Psoas muscle (tissue), 8 donors: ENCODE measurements around the gene MUC2. TPM values are rescaled to one million over a fixed set of nuclear protein-coding genes. Genes with fewer than 3 reads are reported as not detected.
A peak's percentile ranks its signal among the peaks of the same experiment; 100 is the strongest.

Experiments used
- ATAC-seq, 4 donors: fragments of 200-7000 bp; cut with Tn5 transposase; one replicate each; pipeline ENCODE4 v1.9.1; 2020; ENCODE audit warnings: moderate library complexity in 3 of 4, mild to moderate bottlenecking in 2 of 4
- DNase-seq, 2 donors: peaks; one replicate each; pipeline ENCODE4 v3.0.0-alpha.2; 2020
- H3K27ac ChIP-seq: fragments of 200-600 bp; one replicate; pipeline ENCODE4 v1.8.0; 2022
- H3K27me3 ChIP-seq, 3 donors: fragments of 200-600 bp in 1 of 3; one replicate each; pipeline versions ENCODE4 v1.6.1 to v1.8.0; 2013 to 2022; ENCODE audit warnings: low read length in 2 of 3, mild to moderate bottlenecking in 2 of 3, moderate library complexity in 1 of 3; ENCODE audit not compliant: insufficient read depth in 3 of 3
- H3K36me3 ChIP-seq, 2 donors: fragments of 200-600 bp in 1 of 2; one replicate each; pipeline versions ENCODE4 v1.6.1 to v1.8.0; 2013 to 2022; ENCODE audit warnings: low read depth in 1 of 2, mild to moderate bottlenecking in 1 of 2, moderate library complexity in 1 of 2; ENCODE audit not compliant: insufficient read depth in 1 of 2
- H3K4me1 ChIP-seq: fragments of 200-600 bp; one replicate; pipeline ENCODE4 v1.8.0; 2022
- H3K4me3 ChIP-seq: fragments of 200-600 bp; one replicate; pipeline ENCODE4 v1.8.0; 2022; ENCODE audit warnings: mild to moderate bottlenecking
- H3K9me3 ChIP-seq: fragments of 200-600 bp; one replicate; pipeline ENCODE4 v1.8.0; 2022
- WGBS, 3 donors: extraction: QIAGEN DNeasy Blood & Tissue Kit; methylation state at CpG; one replicate each; pipeline versions ENCODE4 v1.1.6 to v1.1.7; 2013; 5-methylcytosine and 5-hydroxymethylcytosine counted together
- intact Hi-C, 2 donors: fragments of 100-400 bp; cut with DNase I; formaldehyde crosslinking; loops; one replicate each; pipeline versions ENCODE4 v1.11.0 to v1.14.2; 2022
- polyA plus RNA-seq, 3 donors: library from polyadenylated mRNA; stranded (reverse); fragments of 200-250 nt; gene quantifications; one replicate each; pipeline ENCODE4 v1.2.3, GENCODE V29; 2013
- total RNA-seq, 4 donors: library from RNA; stranded (reverse); fragmentation: NEBNext Ultra II Directional in 2 of 4; extraction: Animal tissue kit (Norgen Biotek cat#: 25700) in 2 of 4; gene quantifications; one replicate each; pipeline versions ENCODE4 v1.2.1 to v1.2.4, GENCODE V29; 2021 to 2023
- TF ChIP-seq, protein P1 (sequence below): fragments of 200-600 bp; IDR thresholded peaks from one replicate; pipeline ENCODE4 v1.8.0; 2022; ENCODE audit warnings: antibody characterized with exemption
- donor health status: healthy with polysubstance abuse.
- donor health status: DM: no; HTN: no; CAD: no; lungs with moderate emphysema.
- donor health status: Bipolar disorder and iron deficiency.
- donor health status: healthy.
- donor health status: DM: yes; HTN: yes; CAD: no.
- donor health status: DM: no; HTN: no; CAD: no.
- donor health status: DM: no; HTN: no; CAD: no.
- donor health status: DM: yes; HTN: yes; CAD: no.

MUC2 gene
- total and polyA plus RNA-seq, 7 donors = under 0.01 to 0.44 (median 0.02) TPM; not detected in 2

DNA sequence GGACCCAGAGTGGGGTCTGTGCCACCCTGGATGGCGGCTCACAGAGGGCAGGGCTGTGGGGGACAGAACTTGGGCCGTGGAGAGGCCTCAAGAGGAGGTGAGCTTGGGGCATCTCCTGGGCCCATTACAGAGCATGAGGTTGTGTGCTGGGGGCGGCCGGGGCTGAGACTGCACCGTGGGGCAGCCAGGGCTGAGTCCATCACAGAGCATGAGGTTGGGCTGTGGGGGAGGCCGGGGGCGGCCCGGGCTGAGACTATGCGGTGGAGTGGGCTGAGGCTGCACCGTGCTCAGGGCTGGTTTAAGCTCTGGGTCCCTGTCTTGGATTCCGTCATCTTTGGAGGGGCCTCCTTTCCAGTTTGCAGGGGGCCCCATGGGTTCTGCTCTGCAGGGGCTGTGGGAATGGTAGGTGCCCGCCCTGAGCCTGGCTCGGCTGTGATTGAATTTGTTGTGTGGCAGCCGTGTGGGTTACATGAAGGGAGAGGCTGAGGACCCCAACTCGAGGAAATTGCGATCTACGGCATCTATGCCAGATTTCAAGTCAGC is 45.0 kb downstream of the MUC2 start:
- H3K36me3 ChIP-seq = no peaks in the 10 kb centered on the region
- no peaks in the 10 kb centered on the region for H3K9me3 ChIP-seq
- 75 to 80% (median 79%) methylated on average over 17 of the region's 17 CpGs for WGBS, 3 donors
- intact Hi-C loops = no loop called here
- no peak overlapping the region for H3K27ac ChIP-seq
- DNase-seq (no peak), ATAC-seq (no peak)
- no peak overlapping the region for H3K4me3 ChIP-seq
- TF ChIP-seq, protein P1, sequence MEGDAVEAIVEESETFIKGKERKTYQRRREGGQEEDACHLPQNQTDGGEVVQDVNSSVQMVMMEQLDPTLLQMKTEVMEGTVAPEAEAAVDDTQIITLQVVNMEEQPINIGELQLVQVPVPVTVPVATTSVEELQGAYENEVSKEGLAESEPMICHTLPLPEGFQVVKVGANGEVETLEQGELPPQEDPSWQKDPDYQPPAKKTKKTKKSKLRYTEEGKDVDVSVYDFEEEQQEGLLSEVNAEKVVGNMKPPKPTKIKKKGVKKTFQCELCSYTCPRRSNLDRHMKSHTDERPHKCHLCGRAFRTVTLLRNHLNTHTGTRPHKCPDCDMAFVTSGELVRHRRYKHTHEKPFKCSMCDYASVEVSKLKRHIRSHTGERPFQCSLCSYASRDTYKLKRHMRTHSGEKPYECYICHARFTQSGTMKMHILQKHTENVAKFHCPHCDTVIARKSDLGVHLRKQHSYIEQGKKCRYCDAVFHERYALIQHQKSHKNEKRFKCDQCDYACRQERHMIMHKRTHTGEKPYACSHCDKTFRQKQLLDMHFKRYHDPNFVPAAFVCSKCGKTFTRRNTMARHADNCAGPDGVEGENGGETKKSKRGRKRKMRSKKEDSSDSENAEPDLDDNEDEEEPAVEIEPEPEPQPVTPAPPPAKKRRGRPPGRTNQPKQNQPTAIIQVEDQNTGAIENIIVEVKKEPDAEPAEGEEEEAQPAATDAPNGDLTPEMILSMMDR = no peak
- peaks cover 0 to 37% (median 4%) of the 10 kb centered on the region in 3 donors for H3K27me3 ChIP-seq
- no peaks in the 10 kb centered on the region for H3K4me1 ChIP-seq

DNA sequence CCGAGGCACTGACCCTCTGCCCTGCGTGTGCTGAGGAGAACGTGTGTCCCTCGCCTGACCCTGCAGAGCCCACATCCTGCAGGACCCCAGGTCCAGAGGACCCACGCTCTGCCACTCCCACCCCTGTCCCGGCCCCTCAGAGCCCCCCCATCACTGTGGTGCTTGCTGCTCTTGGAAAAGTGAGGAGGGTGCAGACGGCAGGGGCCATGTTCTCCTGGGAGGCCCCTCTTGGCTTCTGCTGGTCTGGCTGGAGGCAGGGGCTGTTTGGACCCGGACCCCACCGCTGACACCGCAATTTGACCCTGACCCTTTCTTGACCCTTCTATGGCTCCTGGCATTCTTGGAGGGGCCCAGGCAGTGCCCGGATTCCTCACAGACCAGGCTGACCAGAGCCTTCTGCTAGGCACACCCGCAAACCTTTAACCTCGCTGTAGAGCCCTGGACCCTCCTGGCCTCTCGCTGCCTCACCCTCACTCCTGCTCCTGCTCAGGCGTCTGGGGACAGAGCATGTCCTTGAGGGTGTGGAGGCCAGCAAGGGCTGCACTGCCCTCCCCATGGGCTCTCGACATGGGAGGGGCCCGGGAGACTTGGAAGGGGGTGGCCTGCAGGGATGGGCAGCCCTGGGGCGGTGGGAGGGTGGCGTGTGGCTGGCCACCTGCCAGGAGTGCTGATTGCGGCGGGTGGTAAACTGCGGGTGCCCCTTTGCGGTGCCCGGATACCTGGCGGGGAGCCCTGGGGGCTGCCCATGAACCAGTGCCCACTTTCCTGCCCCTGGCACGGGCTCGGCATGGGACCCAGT is 46.1 kb downstream of the MUC2 start:
- TF ChIP-seq, protein P1 = no peak
- Histone ChIP-seq H3K4me3 (no peak overlapping the region), H3K27me3 (peaks cover 0 to 36% (median 4%) of the 10 kb centered on the region in 3 donors), H3K36me3 (no peaks in the 10 kb centered on the region), H3K9me3 (no peaks in the 10 kb centered on the region), H3K4me1 (no peaks in the 10 kb centered on the region), H3K27ac (no peak overlapping the region)
- DNase-seq (peak; percentile 8 to 30), ATAC-seq (no peak)
- intact Hi-C loops = no loop called here
- 62 to 70% (median 68%) methylated on average over 19 to 27 of the region's 27 CpGs for whole genome bisulfite sequencing, 3 donors

DNA sequence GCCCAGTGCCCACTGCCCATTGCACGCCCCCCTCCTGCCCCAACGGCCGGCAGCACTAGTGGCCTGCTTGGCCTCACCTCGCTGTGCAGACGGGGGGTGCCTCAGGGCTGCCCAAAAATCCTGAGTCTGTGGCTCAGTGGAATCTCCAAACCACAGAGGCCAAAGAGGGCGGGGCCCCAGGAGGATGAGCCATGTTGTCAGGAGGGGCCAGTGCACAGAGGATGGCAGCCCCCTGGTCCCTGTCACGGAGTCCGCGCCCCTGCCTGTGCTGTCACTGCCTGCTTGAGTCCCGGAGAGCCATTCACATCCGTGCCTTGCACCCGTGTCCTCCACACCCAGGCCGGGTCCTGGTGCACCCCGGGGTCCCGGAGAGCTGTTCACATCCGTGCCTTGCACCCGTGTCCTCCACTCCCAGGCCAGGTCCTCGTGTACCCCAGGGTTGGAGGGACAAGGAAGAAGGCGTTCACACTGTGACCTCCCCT is 46.7 kb downstream of the MUC2 start:
- TF ChIP-seq, protein P1 = no peak
- no peak for DNase-seq
- 86 to 89% (median 88%) methylated on average over 15 to 19 of the region's 19 CpGs for WGBS, 3 donors
- no peak for ATAC-seq
- Histone ChIP-seq H3K4me3 (no peak overlapping the region), H3K36me3 (no peaks in the 10 kb centered on the region), H3K27ac (no peak overlapping the region), H3K9me3 (no peaks in the 10 kb centered on the region), H3K4me1 (no peaks in the 10 kb centered on the region), H3K27me3 (peaks cover 0 to 35% (median 4%) of the 10 kb centered on the region in 3 donors)
- intact Hi-C loops = no loop called here

DNA sequence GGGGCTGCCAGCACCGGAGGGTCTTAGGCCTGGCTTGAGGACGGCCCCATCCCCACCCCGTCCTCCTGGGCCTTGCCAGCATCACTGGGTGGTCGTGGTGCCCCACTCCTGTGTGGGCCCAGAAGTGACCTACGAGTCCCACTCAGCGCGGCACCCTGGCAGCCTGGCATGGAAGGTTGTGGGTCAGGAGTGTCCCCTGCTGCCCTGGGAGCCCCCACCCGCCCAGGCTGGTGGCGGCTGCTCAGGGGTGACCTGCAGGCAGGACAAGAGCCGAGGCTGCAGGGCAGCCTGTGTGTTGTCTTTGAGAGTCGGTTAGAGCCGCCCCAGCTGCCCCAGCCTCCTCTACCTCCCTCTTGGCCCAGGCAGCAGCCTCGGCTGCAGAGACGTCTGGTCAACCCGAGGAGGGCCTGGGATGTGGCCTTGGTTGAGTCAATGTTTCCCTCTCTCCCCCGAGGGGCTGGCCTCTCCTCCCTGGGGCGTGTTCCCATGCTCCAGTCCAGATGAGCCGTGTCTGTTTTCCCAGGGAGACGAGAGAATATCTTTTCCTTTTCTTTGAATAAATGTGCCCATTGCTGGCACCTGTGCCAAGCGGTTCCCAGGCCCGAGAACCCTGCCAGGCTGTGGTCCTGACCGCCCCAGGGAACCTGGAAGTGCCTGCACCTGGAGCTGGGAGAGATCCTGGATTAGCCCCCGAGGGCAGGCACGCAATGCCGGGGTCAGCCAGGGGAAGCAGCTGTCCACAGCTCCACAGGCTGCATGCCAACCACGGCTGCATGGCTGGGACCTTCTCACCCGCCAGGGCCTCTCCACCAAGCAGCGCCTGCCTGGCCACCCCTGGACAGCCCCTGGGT is 47.4 kb downstream of the MUC2 start:
- TF ChIP-seq, protein P1 = no peak
- no peak overlapping the region for H3K4me3 ChIP-seq
- intact Hi-C loops = no loop called here

More for the DNA sequence above, 47.4 kb downstream of the MUC2 start:
- no peaks in the 10 kb centered on the region for H3K9me3 ChIP-seq
- peak in 1 of 4 donors; percentile 29 for ATAC-seq
- WGBS, 3 donors = 51 to 53% (median 51%) methylated on average over 28 of the region's 28 CpGs
- no peak overlapping the region for H3K27ac ChIP-seq
- no peaks in the 10 kb centered on the region for H3K4me1 ChIP-seq
- peaks cover 0 to 40% (median 4%) of the 10 kb centered on the region in 3 donors for H3K27me3 ChIP-seq
- no peaks in the 10 kb centered on the region for H3K36me3 ChIP-seq
- DNase-seq = peak in 1 of 2 donors; percentile 49
